DMS 273 (cell line): ENCODE results near the gene NT5DC4.

ENCODE experiments used
- DNase-seq: peaks from one replicate; lab custom pipeline; 2025; ENCODE audit not compliant: unreplicated experiment; lab: John Stamatoyannopoulos, UW

NT5DC4 gene

DNA sequence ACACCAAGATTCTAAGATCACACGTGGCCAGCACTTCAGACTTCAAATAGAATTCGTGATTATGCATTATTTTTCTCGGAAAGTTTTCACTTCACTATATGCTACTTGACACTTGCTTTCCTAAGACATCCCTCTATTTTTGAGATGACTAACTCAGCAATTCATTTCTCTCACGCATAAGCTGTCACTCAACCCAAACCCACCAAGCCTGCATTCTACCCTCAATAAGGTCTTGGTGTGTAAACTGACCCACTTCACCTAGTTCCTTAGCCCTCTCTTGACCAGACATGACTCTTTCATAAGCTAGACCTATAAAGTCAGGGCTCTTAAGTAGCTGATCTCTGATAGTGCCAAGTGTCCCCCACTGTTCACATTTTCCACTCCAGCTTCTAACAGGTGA lies 31.8 kb downstream of the NT5DC4 start:
- DNase-seq, result no peak

DNA sequence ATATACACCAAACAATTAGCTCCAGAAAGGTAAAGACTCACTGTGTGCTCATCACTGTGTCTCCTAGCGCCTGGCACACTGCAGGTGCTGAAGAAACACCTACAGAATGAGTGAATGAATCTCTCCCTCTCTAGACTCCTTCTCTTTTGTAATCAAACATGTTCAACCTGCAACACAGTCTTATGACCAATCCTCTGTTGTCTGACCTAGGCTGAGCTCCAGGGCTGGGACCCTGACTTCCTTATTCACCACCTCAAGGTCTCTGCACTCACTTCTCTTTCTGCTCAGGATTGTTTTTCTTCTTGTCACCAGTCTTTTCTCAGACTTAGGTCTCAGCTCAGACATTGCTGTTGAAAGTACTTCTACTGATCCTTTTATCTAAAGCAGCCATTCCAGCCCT lies 33.7 kb downstream of the NT5DC4 start:
- DNase-seq, result no peak

- no peak for DNase-seq
Measured at GRCh38 chr2:112755444-112755843, 34.6 kb downstream of the NT5DC4 start.

- no peak for DNase-seq
Measured at GRCh38 chr2:112756207-112756606, 35.4 kb downstream of the NT5DC4 start.

DNA sequence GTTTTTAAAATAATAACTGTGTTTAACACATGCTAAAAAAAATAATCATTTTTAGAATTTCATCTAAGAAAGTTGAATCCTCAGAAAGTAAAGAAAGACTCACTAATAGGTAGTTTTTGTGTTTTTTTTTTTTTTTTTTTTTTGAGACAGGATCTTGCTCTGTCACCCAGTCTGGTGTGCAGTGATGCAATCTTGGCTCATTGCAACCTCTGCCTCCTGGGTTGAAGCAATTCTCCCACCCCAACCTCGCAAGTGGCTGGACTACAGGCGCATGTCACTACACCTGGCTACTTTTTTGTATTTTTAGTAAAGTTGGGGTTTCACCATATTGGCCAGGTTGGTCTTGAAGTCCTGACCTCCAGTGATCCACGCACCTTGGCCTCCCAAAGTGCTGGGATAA lies 36.4 kb downstream of the NT5DC4 start:
- no peak for DNase-seq

- no peak for DNase-seq
Measured at GRCh38 chr2:112758711-112759110, 37.9 kb downstream of the NT5DC4 start.

GRCh38 chr2:112760149-112760548 lies 39.3 kb downstream of the NT5DC4 start:
- no peak for DNase-seq

- DNase-seq, result no peak
Measured at GRCh38 chr2:112762276-112762675, 41.5 kb downstream of the NT5DC4 start.

- DNase-seq, result peak; percentile 99
Measured at GRCh38 chr2:112764071-112765044, 43.5 kb downstream of the NT5DC4 start, which contains the start of gene CKAP2L. Gene CKAP2L (minus strand): TSS chr2:112764609. CDS start chr2:112764598, 11 bp downstream.

DNA sequence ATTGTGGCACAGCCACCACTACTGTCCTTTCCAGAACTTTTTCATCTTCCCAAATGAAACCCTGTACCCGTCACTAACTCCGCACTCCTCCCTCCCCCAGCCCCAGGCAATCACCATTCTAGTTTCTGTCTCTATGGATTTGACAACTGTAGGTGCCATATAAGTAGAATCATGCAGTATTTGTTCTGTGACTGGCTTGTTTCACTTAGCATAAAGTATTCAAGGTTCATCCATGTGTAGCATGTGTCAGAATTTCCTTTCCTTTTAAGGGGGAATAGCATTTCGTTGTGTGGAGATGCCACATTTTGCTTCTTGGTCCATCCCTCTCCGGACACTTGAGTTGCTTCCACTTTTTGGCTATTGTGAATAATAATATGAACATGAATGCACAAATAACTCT lies 44.4 kb downstream of the NT5DC4 start:
- peak; percentile 18 for DNase-seq

- DNase-seq, result no peak
Measured at GRCh38 chr2:112767693-112768330, 47.0 kb downstream of the NT5DC4 start.

DNA sequence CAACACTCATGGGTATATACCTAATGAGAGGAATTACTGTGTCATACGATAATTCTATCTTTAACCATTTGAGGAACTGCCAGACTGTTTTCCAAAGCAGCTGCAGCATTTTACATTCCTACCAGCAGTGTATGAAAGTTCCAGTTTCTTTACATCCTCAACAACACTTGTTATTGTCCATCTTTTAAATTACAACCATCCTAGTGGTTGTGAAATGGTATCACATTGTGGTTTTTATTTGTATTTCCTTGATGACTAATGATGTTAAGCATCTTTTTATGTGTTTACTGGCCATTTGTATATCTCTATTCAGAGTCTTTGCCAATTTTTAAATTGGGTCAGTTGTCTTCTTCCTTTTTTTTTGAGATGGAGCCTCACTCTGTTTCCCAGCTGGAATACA lies 47.6 kb downstream of the NT5DC4 start:
- no peak for DNase-seq

GRCh38 chr2:112772322-112772721 lies 51.5 kb downstream of the NT5DC4 start:
- no peak for DNase-seq

DNA sequence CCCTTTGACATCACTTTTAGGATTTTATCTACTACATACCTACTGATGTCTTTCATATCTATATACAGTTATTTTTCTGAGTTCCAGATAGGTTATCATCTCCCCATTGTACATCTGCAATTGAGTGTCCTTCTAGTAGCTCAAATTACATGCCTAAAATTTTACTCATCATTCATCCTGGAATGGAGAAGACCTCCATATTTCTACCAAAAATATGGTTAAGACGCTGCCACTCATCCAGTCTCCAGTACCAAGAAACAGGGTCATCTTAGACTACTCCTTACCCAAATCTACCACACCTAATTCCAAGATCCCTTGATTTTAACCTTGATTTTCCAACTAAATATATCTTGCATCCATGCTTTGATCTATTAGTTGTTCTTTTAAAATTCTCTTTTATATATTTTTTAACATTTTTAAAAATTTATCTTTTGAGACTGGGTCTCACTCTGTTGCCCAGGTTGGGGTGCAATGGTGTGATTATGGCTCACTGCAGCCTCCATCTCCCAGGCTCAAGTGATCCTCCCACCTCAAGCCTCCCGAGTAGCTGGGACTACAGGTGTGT lies 52.2 kb downstream of the NT5DC4 start:
- no peak for DNase-seq

DNA sequence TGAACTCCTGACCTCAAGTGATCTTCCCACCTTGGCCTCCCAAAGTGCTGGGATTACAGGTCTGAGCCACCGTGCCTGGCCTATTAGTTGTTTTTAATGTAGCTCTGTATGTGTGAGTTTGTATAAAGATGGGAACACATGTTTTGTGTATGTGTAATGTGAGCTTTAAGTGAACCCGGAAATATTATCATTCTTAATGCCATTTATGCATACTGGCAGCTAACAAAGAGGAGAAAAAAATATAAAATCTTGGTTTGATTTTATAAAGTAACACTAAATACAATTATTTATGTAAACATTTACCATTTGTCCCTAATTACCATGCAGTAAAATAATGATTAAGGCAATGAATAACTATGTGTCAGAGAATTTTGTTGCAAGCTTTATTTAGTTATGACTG lies 52.7 kb downstream of the NT5DC4 start:
- DNase-seq, result no peak

GRCh38 chr2:112774536-112775285 lies 53.9 kb downstream of the NT5DC4 start:
- no peak for DNase-seq

GRCh38 chr2:112776113-112776512 lies 55.3 kb downstream of the NT5DC4 start:
- no peak for DNase-seq

DNA sequence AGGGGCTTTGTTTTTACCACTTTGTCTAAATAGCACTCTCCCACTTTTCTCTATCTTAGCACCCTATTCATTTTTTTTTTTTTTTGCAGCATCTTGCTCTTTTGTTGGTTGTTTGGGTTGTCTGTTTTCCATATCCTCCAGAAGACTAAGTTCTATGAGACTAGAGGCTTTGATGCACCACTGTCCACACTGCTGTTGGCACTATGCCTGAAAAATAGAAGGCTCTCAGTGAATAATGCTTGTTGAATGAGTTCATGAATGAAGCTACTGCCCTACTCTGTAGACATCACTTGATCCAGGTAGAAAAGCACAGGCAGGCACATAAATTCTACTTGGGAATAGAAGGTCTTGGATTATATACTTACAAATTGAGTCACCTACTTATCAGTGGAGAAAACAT lies 56.2 kb downstream of the NT5DC4 start:
- no peak for DNase-seq

GRCh38 chr2:112779598-112779997 lies 58.8 kb downstream of the NT5DC4 start:
- no peak for DNase-seq

DNA sequence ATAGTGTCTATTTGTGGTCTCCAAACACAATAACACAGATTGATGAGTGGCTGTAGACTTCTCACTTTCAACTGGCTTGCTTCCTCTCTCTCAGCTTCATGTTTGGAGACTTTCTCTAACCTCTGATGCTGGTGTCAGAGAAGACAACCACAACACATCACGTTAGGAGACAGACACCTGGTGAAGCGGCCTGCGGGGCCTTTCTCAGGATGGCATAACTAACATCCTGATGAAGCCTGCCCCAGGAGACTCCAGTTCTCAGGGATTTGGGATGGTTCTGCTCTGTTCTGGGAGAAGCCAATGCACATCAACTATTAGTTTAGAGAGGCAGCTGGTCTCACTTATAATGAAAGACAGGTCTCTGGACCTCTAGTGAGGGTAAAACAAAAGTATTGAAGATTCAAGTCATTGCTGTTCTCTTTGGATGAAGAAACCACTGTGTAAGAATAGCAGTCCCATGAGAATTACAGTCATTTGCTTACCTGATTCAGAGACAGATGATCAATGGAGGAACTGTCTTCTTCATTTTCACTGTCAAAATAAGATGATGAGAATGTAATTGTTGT lies 61.5 kb downstream of the NT5DC4 start:
- DNase-seq, result no peak

GRCh38 chr2:112783187-112783714 lies 62.4 kb downstream of the NT5DC4 start:
- DNase-seq, result no peak
